ENCODE data around the gene SEMA4G. TPM values are rescaled to one million over a fixed set of nuclear protein-coding genes. Genes with fewer than 3 reads are reported as not detected.
A peak's percentile ranks its signal among the peaks of the same experiment; 100 is the strongest.

Gene SEMA4G
- total and polyA plus RNA-seq, 2 donors = 0.24 to 1.2 TPM

- peaks cover 0 to 3% of the 10 kb centered on the region in 2 donors for H3K27me3 ChIP-seq (ENCODE audit: control insufficient read depth in 2 of 2, insufficient read depth in 1 of 2, low read length in 1 of 2)
- no peak for DNase-seq (ENCODE audit: low read depth in 6 of 9, low spot score in 9 of 9)
- H3K27ac ChIP-seq (ENCODE audit: low read depth in 1 of 2, low read length in 1 of 2) = no peak overlapping the region
- no peaks in the 10 kb centered on the region for H3K9me3 ChIP-seq (ENCODE audit: control insufficient read depth in 2 of 2, insufficient read depth in 1 of 2, low read length in 1 of 2)
- H3K4me1 ChIP-seq (ENCODE audit: control insufficient read depth in 2 of 2, insufficient read depth in 2 of 2, low read length in 2 of 2) = peaks cover 0 to 3% of the 10 kb centered on the region in 2 donors
- H3K36me3 ChIP-seq (ENCODE audit: control insufficient read depth in 2 of 2, insufficient read depth in 2 of 2, low read length in 1 of 2) = peaks cover 0 to 12% of the 10 kb centered on the region in 2 donors
- whole genome bisulfite sequencing = 92% methylated on average over 13 of the region's 13 CpGs
- no peak overlapping the region for H3K4me3 ChIP-seq (ENCODE audit: low read length in 2 of 2)
Measured at GRCh38 chr10:101007915-101008822, 38.9 kb downstream of the SEMA4G start.

GRCh38 chr10:101008823-101009423 lies 39.6 kb downstream of the SEMA4G start:
- peaks cover 0 to 8% of the 10 kb centered on the region in 2 donors for H3K4me1 ChIP-seq (ENCODE audit: control insufficient read depth in 2 of 2, insufficient read depth in 2 of 2, low read length in 2 of 2)
- H3K36me3 ChIP-seq (ENCODE audit: control insufficient read depth in 2 of 2, insufficient read depth in 2 of 2, low read length in 1 of 2) = peaks cover 0 to 12% of the 10 kb centered on the region in 2 donors
- DNase-seq (ENCODE audit: low read depth in 6 of 9, low spot score in 9 of 9) = no peak
- H3K27ac ChIP-seq (ENCODE audit: low read depth in 1 of 2, low read length in 1 of 2) = no peak overlapping the region
- WGBS = 92% methylated on average over 6 of the region's 6 CpGs
- no peaks in the 10 kb centered on the region for H3K9me3 ChIP-seq (ENCODE audit: control insufficient read depth in 2 of 2, insufficient read depth in 1 of 2, low read length in 1 of 2)
- peaks cover 0 to 3% of the 10 kb centered on the region in 2 donors for H3K27me3 ChIP-seq (ENCODE audit: control insufficient read depth in 2 of 2, insufficient read depth in 1 of 2, low read length in 1 of 2)
- no peak overlapping the region for H3K4me3 ChIP-seq (ENCODE audit: low read length in 2 of 2)

- H3K9me3 ChIP-seq (ENCODE audit: control insufficient read depth in 2 of 2, insufficient read depth in 1 of 2, low read length in 1 of 2) = no peaks in the 10 kb centered on the region
- no peak overlapping the region for H3K4me3 ChIP-seq (ENCODE audit: low read length in 2 of 2)
- no peak overlapping the region for H3K27ac ChIP-seq (ENCODE audit: low read depth in 1 of 2, low read length in 1 of 2)
- H3K4me1 ChIP-seq (ENCODE audit: control insufficient read depth in 2 of 2, insufficient read depth in 2 of 2, low read length in 2 of 2) = peaks cover 0 to 13% of the 10 kb centered on the region in 2 donors
- DNase-seq (ENCODE audit: low read depth in 6 of 9, low spot score in 9 of 9) = no peak
- 97% methylated on average over 22 of the region's 22 CpGs for whole genome bisulfite sequencing
- H3K27me3 ChIP-seq (ENCODE audit: control insufficient read depth in 2 of 2, insufficient read depth in 1 of 2, low read length in 1 of 2) = peaks cover 0 to 14% of the 10 kb centered on the region in 2 donors
- peaks cover 0 to 10% of the 10 kb centered on the region in 2 donors for H3K36me3 ChIP-seq (ENCODE audit: control insufficient read depth in 2 of 2, insufficient read depth in 2 of 2, low read length in 1 of 2)
Measured at GRCh38 chr10:101010329-101010728, 41.0 kb downstream of the SEMA4G start.

- WGBS = 87% methylated on average over 22 of the region's 22 CpGs
- H3K4me1 ChIP-seq (ENCODE audit: control insufficient read depth in 2 of 2, insufficient read depth in 2 of 2, low read length in 2 of 2) = peaks cover 0 to 13% of the 10 kb centered on the region in 2 donors
- H3K36me3 ChIP-seq (ENCODE audit: control insufficient read depth in 2 of 2, insufficient read depth in 2 of 2, low read length in 1 of 2) = peaks cover 0 to 3% of the 10 kb centered on the region in 2 donors
- no peaks in the 10 kb centered on the region for H3K9me3 ChIP-seq (ENCODE audit: control insufficient read depth in 2 of 2, insufficient read depth in 1 of 2, low read length in 1 of 2)
- no peak for DNase-seq (ENCODE audit: low read depth in 6 of 9, low spot score in 9 of 9)
- H3K4me3 ChIP-seq (ENCODE audit: low read length in 2 of 2) = no peak overlapping the region
- no peak overlapping the region for H3K27ac ChIP-seq (ENCODE audit: low read depth in 1 of 2, low read length in 1 of 2)
- peaks cover 0 to 28% of the 10 kb centered on the region in 2 donors for H3K27me3 ChIP-seq (ENCODE audit: control insufficient read depth in 2 of 2, insufficient read depth in 1 of 2, low read length in 1 of 2)
Measured at GRCh38 chr10:101011517-101012423, 42.5 kb downstream of the SEMA4G start.

GRCh38 chr10:101012525-101013364 lies 43.4 kb downstream of the SEMA4G start:
- H3K4me3 ChIP-seq (ENCODE audit: low read length in 2 of 2) = no peak overlapping the region
- peak in 6 of 9 donors; percentile 21 to 82 (median 63) for DNase-seq (ENCODE audit: low read depth in 6 of 9, low spot score in 9 of 9)
- H3K9me3 ChIP-seq (ENCODE audit: control insufficient read depth in 2 of 2, insufficient read depth in 1 of 2, low read length in 1 of 2) = no peaks in the 10 kb centered on the region
- no peak overlapping the region for H3K27ac ChIP-seq (ENCODE audit: low read depth in 1 of 2, low read length in 1 of 2)
- H3K36me3 ChIP-seq (ENCODE audit: control insufficient read depth in 2 of 2, insufficient read depth in 2 of 2, low read length in 1 of 2) = no peaks in the 10 kb centered on the region
- peaks cover 0 to 13% of the 10 kb centered on the region in 2 donors for H3K4me1 ChIP-seq (ENCODE audit: control insufficient read depth in 2 of 2, insufficient read depth in 2 of 2, low read length in 2 of 2)
- WGBS = 28% methylated on average over 14 of the region's 14 CpGs
- H3K27me3 ChIP-seq (ENCODE audit: control insufficient read depth in 2 of 2, insufficient read depth in 1 of 2, low read length in 1 of 2) = peaks cover 4 to 37% of the 10 kb centered on the region in 2 donors

- H3K4me1 ChIP-seq (ENCODE audit: control insufficient read depth in 2 of 2, insufficient read depth in 2 of 2, low read length in 2 of 2) = peaks cover 0 to 13% of the 10 kb centered on the region in 2 donors
- H3K27me3 ChIP-seq (ENCODE audit: control insufficient read depth in 2 of 2, insufficient read depth in 1 of 2, low read length in 1 of 2) = peaks cover 10 to 44% of the 10 kb centered on the region in 2 donors
Measured at GRCh38 chr10:101013365-101013825, 44.1 kb downstream of the SEMA4G start.

GRCh38 chr10:101014230-101014884 lies 45.1 kb downstream of the SEMA4G start:
- H3K4me3 ChIP-seq (ENCODE audit: low read length in 2 of 2) = no peak overlapping the region

More at GRCh38 chr10:101013365-101013825, 44.1 kb downstream of the SEMA4G start:
- H3K36me3 ChIP-seq (ENCODE audit: control insufficient read depth in 2 of 2, insufficient read depth in 2 of 2, low read length in 1 of 2) = no peaks in the 10 kb centered on the region
- no peak for DNase-seq (ENCODE audit: low read depth in 6 of 9, low spot score in 9 of 9)
- H3K9me3 ChIP-seq (ENCODE audit: control insufficient read depth in 2 of 2, insufficient read depth in 1 of 2, low read length in 1 of 2) = no peaks in the 10 kb centered on the region
- 68% methylated on average over 9 of the region's 9 CpGs for WGBS
- no peak overlapping the region for H3K27ac ChIP-seq (ENCODE audit: low read depth in 1 of 2, low read length in 1 of 2)
- no peak overlapping the region for H3K4me3 ChIP-seq (ENCODE audit: low read length in 2 of 2)

More at GRCh38 chr10:101014230-101014884, 45.1 kb downstream of the SEMA4G start:
- H3K9me3 ChIP-seq (ENCODE audit: control insufficient read depth in 2 of 2, insufficient read depth in 1 of 2, low read length in 1 of 2) = no peaks in the 10 kb centered on the region
- H3K36me3 ChIP-seq (ENCODE audit: control insufficient read depth in 2 of 2, insufficient read depth in 2 of 2, low read length in 1 of 2) = no peaks in the 10 kb centered on the region
- H3K4me1 ChIP-seq (ENCODE audit: control insufficient read depth in 2 of 2, insufficient read depth in 2 of 2, low read length in 2 of 2) = peaks cover 0 to 13% of the 10 kb centered on the region in 2 donors
- no peak overlapping the region for H3K27ac ChIP-seq (ENCODE audit: low read depth in 1 of 2, low read length in 1 of 2)
- peak in 6 of 9 donors; percentile 24 to 76 (median 64) for DNase-seq (ENCODE audit: low read depth in 6 of 9, low spot score in 9 of 9)
- H3K27me3 ChIP-seq (ENCODE audit: control insufficient read depth in 2 of 2, insufficient read depth in 1 of 2, low read length in 1 of 2) = peaks cover 16 to 53% of the 10 kb centered on the region in 2 donors
- 27% methylated on average over 11 of the region's 11 CpGs for WGBS
